Esophagus (tissue), 2 donors: Measurements from ENCODE around the gene P4HA1. TPM values are rescaled to one million over a fixed set of nuclear protein-coding genes. Genes with fewer than 3 reads are reported as not detected.
"Not testable (repeated sequence)": the region's sequence is repeated elsewhere in the genome, so short reads cannot be mapped to it uniquely, and the experiment has no call there.

Source experiments
- H3K27ac ChIP-seq, 2 donors: one replicate each; pipeline ENCODE4 v1.5.1; 2013; ENCODE audit warnings: low read depth in 2 of 2, mild to moderate bottlenecking in 2 of 2, inconsistent platforms in 1 of 2, low read length in 1 of 2, moderate library complexity in 1 of 2
- H3K27me3 ChIP-seq, 2 donors: one replicate each; pipeline ENCODE4 v1.6.1; 2013; ENCODE audit warnings: low read length in 2 of 2, control low read depth in 1 of 2, mild to moderate bottlenecking in 1 of 2; ENCODE audit not compliant: insufficient read depth in 2 of 2, control insufficient read depth in 1 of 2
- H3K36me3 ChIP-seq, 2 donors: one replicate each; pipeline ENCODE4 v1.6.1; 2013; ENCODE audit warnings: low read length in 1 of 2; ENCODE audit not compliant: control insufficient read depth in 2 of 2, insufficient read depth in 2 of 2
- H3K4me1 ChIP-seq, 2 donors: one replicate each; pipeline ENCODE4 v1.6.1; 2013; ENCODE audit warnings: low read length in 1 of 2; ENCODE audit not compliant: control insufficient read depth in 2 of 2, insufficient read depth in 2 of 2
- H3K4me3 ChIP-seq, 2 donors: one replicate each; pipeline ENCODE4 v1.5.1; 2013; ENCODE audit warnings: low read length in 2 of 2, mild to moderate bottlenecking in 2 of 2, low read depth in 1 of 2, moderate library complexity in 1 of 2
- H3K9me3 ChIP-seq, 2 donors: one replicate each; pipeline ENCODE4 v1.6.1; 2013; ENCODE audit warnings: mild to moderate bottlenecking in 2 of 2, low read depth in 1 of 2, low read length in 1 of 2, moderate library complexity in 1 of 2; ENCODE audit not compliant: control insufficient read depth in 2 of 2, insufficient read depth in 1 of 2
- WGBS, 2 donors: extraction: QIAGEN DNeasy Blood & Tissue Kit; methylation state at CpG; one replicate each; pipeline ENCODE4 v1.1.7; 2013; 5-methylcytosine and 5-hydroxymethylcytosine counted together
- polyA plus RNA-seq, 2 donors: library from polyadenylated mRNA; stranded (reverse); fragments of 200-250 nt; gene quantifications; one replicate each; pipeline ENCODE4 v1.2.3, GENCODE V29; 2013
- donor health status: healthy with polysubstance abuse.
- donor health status: Bipolar disorder and iron deficiency.

P4HA1 gene
- polyA plus RNA-seq, 2 donors = 4.0 to 5.1 TPM

DNA sequence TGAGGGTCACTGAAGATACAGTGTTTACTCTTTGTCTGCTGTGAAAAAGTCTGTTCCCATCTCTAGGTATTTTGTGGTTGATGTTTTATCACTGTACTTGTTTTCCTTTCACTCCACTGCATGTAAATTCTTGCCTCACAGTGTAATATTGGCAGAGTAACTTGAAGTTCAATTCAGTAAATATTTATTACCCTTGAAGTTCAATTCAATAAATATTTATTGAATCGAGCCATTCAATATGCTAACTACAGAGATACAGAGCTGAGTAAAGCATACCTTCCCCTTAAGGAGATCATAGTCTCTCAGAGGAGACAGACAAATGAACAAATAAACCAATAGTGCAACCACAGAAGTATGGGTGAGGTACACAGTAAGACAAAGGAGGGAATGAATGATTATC is 22.8 kb upstream of the P4HA1 start:
- WGBS, 2 donors = 54 to 59% methylated on average over 1 of the region's 1 CpG
- Histone ChIP-seq H3K27ac (no peak overlapping the region), H3K36me3 (no peaks in the 10 kb centered on the region)

DNA sequence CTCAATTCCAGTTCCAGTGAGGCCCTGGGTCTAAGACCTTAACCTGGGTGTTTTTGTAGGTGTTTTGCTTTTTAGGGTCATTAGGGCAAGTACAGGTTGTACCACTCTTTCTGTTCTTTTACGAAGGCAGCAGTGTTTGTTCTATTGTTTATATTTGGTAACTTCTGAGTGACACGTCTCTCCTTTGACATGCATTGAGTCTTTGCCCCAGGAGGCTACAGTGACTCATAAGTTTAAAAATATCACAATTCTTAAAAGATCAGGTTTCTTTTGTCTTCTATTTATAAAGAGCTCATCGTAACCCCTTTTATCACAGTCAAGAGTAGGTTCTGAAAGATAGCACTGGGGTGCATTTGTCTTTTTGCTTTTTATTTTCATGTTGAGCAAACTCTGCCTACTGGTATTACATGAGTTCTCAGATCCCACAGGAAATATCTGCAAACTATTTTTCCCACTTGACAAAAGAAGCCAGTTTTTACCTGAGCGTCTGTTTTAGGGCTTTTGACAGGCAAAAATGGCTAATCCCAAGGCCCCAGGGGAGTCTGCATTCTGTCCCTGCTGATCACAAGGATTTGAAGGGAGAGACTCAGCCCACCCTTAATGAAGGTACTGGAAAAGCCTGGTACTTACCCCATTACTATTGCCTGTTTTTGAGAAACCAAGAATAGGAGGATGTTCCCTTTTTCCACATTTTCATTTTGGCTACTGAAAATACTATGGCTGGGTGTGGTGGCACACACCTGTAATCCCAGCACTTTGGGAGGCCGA is 21.5 kb upstream of the P4HA1 start:
- 38 to 59% methylated on average over 5 of the region's 5 CpGs for WGBS, 2 donors
- Histone ChIP-seq H3K4me1 (no peaks in the 10 kb centered on the region), H3K9me3 (no peaks in the 10 kb centered on the region), H3K27me3 (no peaks in the 10 kb centered on the region), H3K4me3 (no peak overlapping the region), H3K27ac (no peak overlapping the region), H3K36me3 (no peaks in the 10 kb centered on the region)

More for the DNA sequence above, 22.8 kb upstream of the P4HA1 start:
- no peak overlapping the region for H3K4me3 ChIP-seq
- no peaks in the 10 kb centered on the region for H3K4me1 ChIP-seq
- H3K9me3 ChIP-seq = no peaks in the 10 kb centered on the region
- H3K27me3 ChIP-seq = no peaks in the 10 kb centered on the region

DNA sequence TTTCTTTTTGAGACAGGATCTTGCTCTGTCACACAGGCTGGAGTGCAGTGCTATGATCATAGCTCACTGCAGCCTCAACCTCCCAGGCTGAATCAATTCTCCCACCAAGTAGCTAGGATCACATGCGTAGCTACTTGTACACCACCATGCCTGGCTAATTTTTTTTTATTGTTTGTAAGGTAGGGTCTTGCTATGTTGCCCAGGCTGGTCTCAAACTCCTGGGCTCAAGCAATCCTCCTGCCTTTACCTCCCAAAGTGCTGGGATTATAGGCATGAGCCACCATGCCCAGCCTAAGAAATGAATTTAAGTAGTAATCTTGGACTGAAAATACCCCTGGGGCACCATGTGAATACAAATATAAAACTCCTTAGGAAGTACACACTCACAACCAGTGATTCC is 19.4 kb upstream of the P4HA1 start:
- no peak overlapping the region for H3K27ac ChIP-seq
- H3K4me3 ChIP-seq = no peak overlapping the region
- no peaks in the 10 kb centered on the region for H3K9me3 ChIP-seq
- H3K36me3 ChIP-seq = no peaks in the 10 kb centered on the region
- no peaks in the 10 kb centered on the region for H3K27me3 ChIP-seq
- H3K4me1 ChIP-seq = no peaks in the 10 kb centered on the region
- 97 to 100% methylated on average over 1 of the region's 1 CpG for WGBS, 2 donors

DNA sequence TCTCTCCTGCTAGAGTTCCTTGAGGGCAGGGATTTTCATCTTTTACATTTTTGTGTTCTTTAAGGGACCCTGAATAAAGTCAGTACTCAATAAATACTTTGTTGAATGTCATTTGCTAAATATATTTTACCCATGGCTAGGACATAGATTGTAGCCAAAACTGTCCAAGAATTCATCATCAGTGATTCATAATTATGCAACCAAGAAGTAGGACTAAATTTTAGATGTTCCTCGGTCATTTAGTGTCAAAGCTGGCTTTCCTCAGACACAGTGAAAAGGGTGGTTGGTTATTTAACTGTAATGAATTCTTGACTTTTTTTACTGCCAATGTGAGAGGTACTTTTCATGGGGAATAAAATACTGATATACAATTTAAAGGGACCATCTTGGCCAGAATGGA is 16.9 kb upstream of the P4HA1 start:
- no peak overlapping the region for H3K27ac ChIP-seq
- no peaks in the 10 kb centered on the region for H3K4me1 ChIP-seq
- no peak overlapping the region for H3K4me3 ChIP-seq
- H3K27me3 ChIP-seq = no peaks in the 10 kb centered on the region
- H3K9me3 ChIP-seq = no peaks in the 10 kb centered on the region
- 52 to 81% methylated on average over 1 of the region's 1 CpG for WGBS, 2 donors
- H3K36me3 ChIP-seq = no peaks in the 10 kb centered on the region

DNA sequence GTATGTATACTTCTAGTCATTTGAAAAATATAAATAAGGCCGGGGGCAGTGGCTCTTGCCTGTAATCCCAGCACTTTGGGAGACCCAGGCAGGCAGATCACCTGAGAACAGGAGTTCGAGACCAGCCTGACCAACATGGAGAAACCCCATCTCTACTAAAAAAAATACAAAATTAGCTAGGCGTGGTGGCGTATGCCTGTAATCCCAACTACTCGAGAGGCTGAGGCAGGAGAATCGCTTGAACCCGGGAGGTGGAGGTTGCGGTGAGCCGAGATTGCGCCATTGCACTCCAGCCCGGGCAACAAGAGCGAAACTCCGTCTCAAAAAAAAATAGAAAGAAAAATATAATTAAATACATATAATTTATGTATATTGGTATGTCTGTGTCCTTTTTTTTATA is 15.4 kb upstream of the P4HA1 start:
- H3K27me3 ChIP-seq, H3K27ac ChIP-seq, H3K4me3 ChIP-seq, H3K4me1 ChIP-seq, H3K9me3 ChIP-seq, H3K36me3 ChIP-seq: not testable (repeated sequence)
- WGBS, 2 donors = 96 to 98% methylated on average over 9 to 13 of the region's 13 CpGs

DNA sequence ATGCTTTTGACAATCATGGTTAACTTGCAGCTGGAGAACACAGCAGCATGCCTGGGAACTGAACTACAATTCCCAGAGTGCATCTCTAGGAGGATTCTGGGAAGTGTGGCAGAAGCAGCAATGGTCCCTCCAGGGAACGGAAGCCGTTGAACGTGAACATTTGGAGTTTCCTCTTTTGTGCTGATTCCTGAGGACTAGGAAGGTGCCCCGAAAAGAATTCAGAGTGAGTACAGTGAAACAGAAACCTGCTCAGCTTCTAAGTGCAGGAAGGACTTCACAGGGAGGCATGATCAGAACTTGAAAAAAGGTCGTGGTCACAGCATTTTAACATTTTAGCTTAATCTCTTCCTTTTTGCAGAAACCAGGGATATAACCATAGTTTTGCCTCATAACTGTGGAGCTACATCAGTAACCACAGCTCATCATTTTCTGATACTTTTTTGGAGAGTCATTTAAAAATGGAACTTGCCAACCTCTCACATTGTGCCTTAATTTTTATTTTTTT is 13.7 kb upstream of the P4HA1 start, which contains the start of gene NUDT13:
Gene NUDT13, plus strand, starts transcription at position 111 of the 505 bp plus-strand sequence. CDS start 3,911 bp downstream, outside the sequence.
- peak within 1 kb of the TSS; percentile 36 to 72 for H3K4me3 ChIP-seq
- 2% methylated on average over 5 of the region's 5 CpGs for WGBS, 2 donors
- H3K27ac ChIP-seq = peak within 1 kb of the TSS; percentile 79 to 90
- H3K9me3 ChIP-seq = no peaks in the 10 kb centered on the region
- H3K36me3 ChIP-seq = no peaks in the 10 kb centered on the region
- no peaks in the 10 kb centered on the region for H3K4me1 ChIP-seq
- no peaks in the 10 kb centered on the region for H3K27me3 ChIP-seq

DNA sequence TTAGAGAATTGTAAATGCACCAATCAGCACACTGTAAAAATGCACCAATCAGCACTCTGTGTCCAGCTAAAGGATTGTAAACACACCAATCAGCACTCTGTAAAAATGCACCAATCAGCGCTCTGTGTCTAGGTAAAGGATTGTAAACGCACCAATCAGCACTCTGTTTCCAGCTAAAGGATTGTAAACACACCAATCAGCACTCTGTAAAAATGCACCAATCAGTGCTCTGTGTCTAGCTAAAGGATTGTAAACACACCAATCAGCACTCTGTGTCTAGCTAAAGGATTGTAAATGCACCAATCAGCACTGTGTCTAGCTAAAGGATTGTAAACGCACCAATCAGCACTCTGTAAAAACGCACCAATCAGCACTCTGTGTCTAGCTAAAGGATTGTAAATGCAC is 12.6 kb upstream of the P4HA1 start:
- not testable (repeated sequence) for H3K27me3 ChIP-seq, H3K9me3 ChIP-seq, H3K36me3 ChIP-seq, H3K27ac ChIP-seq, H3K4me3 ChIP-seq, H3K4me1 ChIP-seq
- WGBS, 2 donors = 85 to 93% methylated on average over 4 of the region's 4 CpGs

DNA sequence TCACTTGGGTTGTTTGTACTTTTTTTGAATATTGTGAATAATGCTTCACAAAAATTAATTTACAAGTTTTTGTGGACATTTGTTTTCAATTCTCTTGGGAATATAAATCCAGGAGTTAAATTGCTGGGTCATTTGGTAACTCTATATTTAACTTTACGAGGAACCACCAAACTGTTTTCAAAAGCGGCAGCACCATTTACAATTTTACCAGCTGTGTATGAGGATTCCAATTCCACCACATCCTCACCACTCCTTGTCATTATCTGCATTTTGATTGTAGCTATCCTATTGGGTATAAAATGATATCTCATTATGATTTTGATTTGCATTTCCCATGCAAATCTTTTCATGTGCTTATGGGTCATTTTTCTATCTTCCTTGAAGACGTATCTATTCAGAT is 9.6 kb upstream of the P4HA1 start:
- no peaks in the 10 kb centered on the region for H3K36me3 ChIP-seq
- no peak overlapping the region for H3K27ac ChIP-seq
- no peaks in the 10 kb centered on the region for H3K4me1 ChIP-seq
- H3K9me3 ChIP-seq = no peaks in the 10 kb centered on the region
- 95 to 96% methylated on average over 3 of the region's 3 CpGs for WGBS, 2 donors
- H3K4me3 ChIP-seq = no peak overlapping the region
- no peaks in the 10 kb centered on the region for H3K27me3 ChIP-seq

DNA sequence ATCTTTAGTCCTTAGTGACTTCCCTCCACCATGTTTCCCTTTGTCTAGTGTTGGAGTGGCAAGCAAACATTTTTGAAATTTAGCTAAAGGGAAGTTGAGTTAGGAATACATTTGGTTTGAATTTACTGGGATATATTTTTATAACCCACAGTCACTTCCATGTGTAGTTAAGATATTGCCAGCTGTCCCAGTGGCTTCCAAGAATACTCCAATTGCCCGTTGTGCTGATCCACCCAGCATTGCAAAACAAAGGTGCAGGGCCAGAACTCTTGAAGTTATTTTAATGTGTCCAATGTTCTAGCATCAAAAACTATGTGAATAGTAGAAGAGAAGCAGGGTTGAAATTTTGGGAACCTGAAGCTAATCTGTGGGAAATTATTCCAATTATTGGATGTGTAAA is 2.5 kb upstream of the P4HA1 start:
- 76% methylated on average over 1 of the region's 1 CpG for WGBS, 2 donors

DNA sequence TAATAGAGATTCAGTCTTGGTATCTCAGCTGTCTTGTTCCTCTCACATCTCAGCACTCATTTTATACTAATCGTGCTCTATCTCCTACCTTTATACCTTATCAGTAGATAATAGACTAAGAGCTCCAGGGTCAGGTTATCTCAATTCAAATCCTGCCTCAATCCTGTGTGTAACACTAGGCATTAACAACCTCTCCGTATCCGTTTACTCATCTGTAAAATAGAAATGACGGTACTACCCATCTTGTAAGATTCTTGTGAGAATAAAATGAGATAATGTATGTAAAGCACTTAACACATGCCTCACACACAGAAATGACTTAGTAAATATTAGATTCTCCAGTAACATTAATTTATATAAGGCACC is 622 bp upstream of the P4HA1 start:
- Histone ChIP-seq H3K27me3 (no peaks in the 10 kb centered on the region), H3K27ac (peak overlapping the region in 1 of 2 donors; percentile 98), H3K36me3 (no peaks in the 10 kb centered on the region), H3K4me1 (no peaks in the 10 kb centered on the region), H3K9me3 (no peaks in the 10 kb centered on the region), H3K4me3 (peak overlapping the region; percentile 83 to 89)
- 38 to 48% methylated on average over 4 of the region's 4 CpGs for whole genome bisulfite sequencing, 2 donors

More for the DNA sequence above, 2.5 kb upstream of the P4HA1 start:
- Histone ChIP-seq H3K27ac (no peak overlapping the region), H3K9me3 (no peaks in the 10 kb centered on the region), H3K4me1 (no peaks in the 10 kb centered on the region), H3K4me3 (no peak overlapping the region), H3K36me3 (no peaks in the 10 kb centered on the region), H3K27me3 (no peaks in the 10 kb centered on the region)
